ENCODE data around the gene RBP3. TPM values are rescaled to one million over a fixed set of nuclear protein-coding genes. Genes with fewer than 3 reads are reported as not detected.

Gene RBP3
- total RNA-seq, 1 experiment from 2014 or later = not detected

- no peaks in the 10 kb centered on the region for H3K27me3 ChIP-seq (ENCODE audit: control insufficient read depth, insufficient read depth, low read length)
- H3K27ac ChIP-seq (ENCODE audit: low read length) = no peak overlapping the region
- BruUV-seq (replicated peaks) = no TSS peak
- ATAC-seq (no peak), DNase-seq (ENCODE audit: low read depth, low spot score) (no peak)
- H3K4me1 ChIP-seq (ENCODE audit: control insufficient read depth, insufficient read depth, low read length) = peaks cover 4% of the 10 kb centered on the region; the same call in 1 of the 2 replicates
- in situ Hi-C loops (cut with HindIII; ENCODE audit: low pct_unique_long_range_greater_than_20kb, low sequenced_read_pairs) = no loop called here
- ChIA-PET POLR2A (no interaction called here), CTCF (interaction anchor here (0.6 kb wide), 1 partner anchor 27 kb away, joined by 3 read pairs; no protein-coding TSS in a partner anchor)
- intact Hi-C loops (cut with micrococcal nuclease; ENCODE audit: unreplicated experiment) = no loop called here
- TF ChIP-seq POLR2AphosphoS5 (IDR thresholded peaks at IDR 0.05; ENCODE audit: low read depth, low read length) (no peak), CTCF (IDR thresholded peaks at IDR 0.05) (no peak), SIN3A (IDR thresholded peaks at IDR 0.05; ENCODE audit: borderline replicate concordance, insufficient read depth, low read depth, low read length) (no peak), TCF7L2 (IDR thresholded peaks at IDR 0.05; ENCODE audit: low read depth, low read length) (no peak), REST (IDR thresholded peaks at IDR 0.05; ENCODE audit: insufficient read depth in 1 of 2, low read depth in 2 of 2, low read length in 1 of 2) (no peak)
- H3K4me3 ChIP-seq (ENCODE audit: low read depth in 2 of 2, low read length in 2 of 2) = no peak overlapping the region
- H3K36me3 ChIP-seq (ENCODE audit: control insufficient read depth, insufficient read depth, low read length) = no peaks in the 10 kb centered on the region
- H3K9me3 ChIP-seq (ENCODE audit: control insufficient read depth, insufficient read depth, low read depth, low read length) = no peaks in the 10 kb centered on the region
These were observed 17.4 kb downstream of the RBP3 start for GRCh38 chr10:47365431-47366180.

- Histone ChIP-seq H3K27me3 (ENCODE audit: control insufficient read depth, insufficient read depth, low read length) (no peaks in the 10 kb centered on the region), H3K4me3 (ENCODE audit: low read depth in 2 of 2, low read length in 2 of 2) (no peak overlapping the region), H3K9me3 (ENCODE audit: control insufficient read depth, insufficient read depth, low read depth, low read length) (no peaks in the 10 kb centered on the region), H3K4me1 (ENCODE audit: control insufficient read depth, insufficient read depth, low read length) (peaks cover 4% of the 10 kb centered on the region; the same call in 1 of the 2 replicates), H3K27ac (ENCODE audit: low read length) (no peak overlapping the region), H3K36me3 (ENCODE audit: control insufficient read depth, insufficient read depth, low read length) (no peaks in the 10 kb centered on the region)
- DNase-seq (ENCODE audit: low read depth, low spot score) (no peak), ATAC-seq (no peak)
- TF ChIP-seq CTCF (IDR thresholded peaks at IDR 0.05) = no peak
- no peak for TF ChIP-seq TCF7L2 (IDR thresholded peaks at IDR 0.05; ENCODE audit: low read depth, low read length)
- TF ChIP-seq REST (IDR thresholded peaks at IDR 0.05; ENCODE audit: insufficient read depth in 1 of 2, low read depth in 2 of 2, low read length in 1 of 2) = no peak
- no peak for TF ChIP-seq SIN3A (IDR thresholded peaks at IDR 0.05; ENCODE audit: borderline replicate concordance, insufficient read depth, low read depth, low read length)
- no peak for TF ChIP-seq POLR2AphosphoS5 (IDR thresholded peaks at IDR 0.05; ENCODE audit: low read depth, low read length)
- BruUV-seq (replicated peaks) = no TSS peak
- in situ Hi-C loops (cut with HindIII; ENCODE audit: low pct_unique_long_range_greater_than_20kb, low sequenced_read_pairs) = no loop called here
- POLR2A ChIA-PET = no interaction called here
- intact Hi-C loops (cut with micrococcal nuclease; ENCODE audit: unreplicated experiment) = no loop called here
- CTCF ChIA-PET = no interaction called here
These were observed 18.0 kb downstream of the RBP3 start for GRCh38 chr10:47366181-47366631.
